Measurements from ENCODE around the gene ITGA2B. TPM values are rescaled to one million over a fixed set of nuclear protein-coding genes. Genes with fewer than 3 reads are reported as not detected.
"Not testable (repeated sequence)": the region's sequence is repeated elsewhere in the genome, so short reads cannot be mapped to it uniquely, and the experiment has no call there.

The ITGA2B gene
- total and polyA plus RNA-seq, 2 of the 13 experiments (the other 11 are each of a cell fraction or from before 2014, with no cell fraction given): 0.38 to 1.1 TPM

DNA sequence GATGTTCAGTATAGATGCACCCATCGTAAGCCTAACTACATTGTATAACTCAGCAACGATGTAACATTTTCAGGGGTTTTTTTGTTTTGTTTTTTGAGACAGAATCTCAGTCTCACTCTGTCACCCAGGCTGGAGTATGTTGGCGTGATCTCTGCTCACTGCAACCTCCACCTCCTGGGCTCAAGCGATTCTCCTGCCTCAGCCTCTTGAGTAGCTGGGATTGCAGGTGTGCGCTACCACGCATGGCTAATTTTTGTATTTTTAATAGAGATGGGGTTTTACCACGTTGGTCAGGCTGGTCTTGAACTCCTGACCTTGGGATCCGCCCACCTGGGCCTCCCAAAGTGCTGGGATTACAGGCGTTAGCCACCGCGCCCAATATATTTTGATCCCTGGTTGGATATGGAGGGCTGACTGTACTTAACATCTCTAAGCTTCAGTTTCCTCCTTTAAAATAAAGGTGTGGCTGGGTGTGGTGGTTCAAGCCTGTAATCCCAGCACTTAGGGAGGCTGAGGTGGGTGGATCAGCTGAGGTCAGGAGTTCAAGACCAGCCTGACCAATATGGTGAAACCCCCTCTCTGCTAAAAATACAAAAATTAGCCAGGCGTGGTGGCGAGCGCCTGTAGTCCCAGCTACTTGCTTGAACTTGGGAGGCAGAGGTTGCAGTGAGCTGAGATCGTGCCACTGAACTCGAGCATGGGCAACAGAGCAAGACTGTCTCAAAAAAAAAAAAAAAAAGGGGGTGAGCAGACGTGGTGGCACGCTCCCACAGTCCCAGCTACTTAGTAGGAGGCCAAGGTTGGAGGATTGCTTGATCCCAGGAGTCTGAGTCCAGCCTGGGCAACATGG, 42.0 kb downstream of the ITGA2B start:
- POLR2A ChIA-PET; intact Hi-C loops (cut with micrococcal nuclease; ENCODE audit: unreplicated experiment): not testable (repeated sequence)

DNA sequence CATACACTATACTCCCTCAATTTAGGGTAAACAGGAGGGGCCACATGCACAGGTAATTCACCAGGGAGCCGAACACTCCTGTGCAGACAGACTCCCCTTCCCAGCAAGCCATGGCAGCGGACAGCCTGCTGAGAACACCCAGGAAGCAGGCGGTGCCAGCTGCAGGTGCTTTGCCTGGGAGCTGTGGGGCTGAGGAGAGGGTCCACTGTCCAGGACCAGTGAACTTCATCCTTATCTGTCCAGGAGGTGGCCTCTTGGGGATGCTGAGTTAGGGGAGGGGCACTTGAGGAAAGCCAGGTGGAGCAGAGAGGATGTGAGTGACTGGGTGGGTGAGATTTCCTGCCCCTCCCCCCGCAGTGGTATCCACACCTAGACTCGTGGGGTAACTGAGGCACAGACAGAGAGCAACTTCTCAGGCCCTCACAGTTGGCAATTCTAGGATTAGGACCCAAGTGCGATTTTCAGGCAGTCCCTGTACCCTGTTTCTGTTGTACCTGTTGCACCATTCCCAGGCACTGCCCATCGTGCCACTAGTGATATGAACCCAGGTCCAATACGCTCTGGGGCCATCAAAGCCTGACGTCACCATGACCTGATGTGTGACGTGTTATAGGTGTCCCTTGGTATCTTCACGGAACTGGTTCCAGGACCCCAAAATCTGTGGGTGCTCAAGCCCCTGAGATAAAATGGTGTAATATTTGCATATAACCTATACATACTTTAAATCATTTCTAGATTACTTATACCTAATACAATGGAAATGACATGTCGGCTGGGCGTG, 43.2 kb downstream of the ITGA2B start:
- peaks cover 0 to 10% of the 10 kb centered on the region in 2 experiments; a peak in 1 of 5 replicates for H3K27me3 ChIP-seq (ENCODE audit: control insufficient read depth in 1 of 2, insufficient read depth in 2 of 2, low read length in 2 of 2)
- intact Hi-C loops (cut with micrococcal nuclease; ENCODE audit: unreplicated experiment): no loop called here
- peaks cover 0 to 13% of the 10 kb centered on the region in 2 experiments; a peak in 4 of 5 replicates for H3K36me3 ChIP-seq (replicated peaks in 1 of 2; ENCODE audit: control insufficient read depth in 1 of 2, insufficient read depth in 2 of 2, low read length in 2 of 2)
- H3K9me3 ChIP-seq (ENCODE audit: low read length): no peaks in the 10 kb centered on the region
- H3K4me2 ChIP-seq (ENCODE audit: low read depth, low read length): peak overlapping the region; percentile 96
- in situ Hi-C loops (cut with HindIII; ENCODE audit: extremely low pct_ligation_motif_present, low pct_unique_long_range_greater_than_20kb): no loop called here
- no peak overlapping the region; the same call in 1 of the 2 replicates for H3K9ac ChIP-seq (ENCODE audit: insufficient read depth, low read depth, low read length)
- ATAC-seq: no peak; the same call in 2 of the 3 replicates
- H4K20me1 ChIP-seq (ENCODE audit: insufficient read depth, low read length): no peaks in the 10 kb centered on the region
- H2AFZ ChIP-seq (ENCODE audit: low read length): no peak overlapping the region
- POLR2A ChIA-PET: interaction anchor here (0.7 to 2.9 kb wide), 19 partner anchors 10 to 235 kb away, joined by 3 to 24 read pairs (median 6); partner anchors contain the start of genes FAM171A2, HDAC5, SLC25A39 and TMUB2
- peaks cover 25% of the 10 kb centered on the region for H3K4me1 ChIP-seq (ENCODE audit: insufficient read depth, low read length)
- H3K4me3 ChIP-seq (replicated peaks in 1 of 3; ENCODE audit: insufficient read depth in 1 of 3, low read depth in 2 of 3, low read length in 3 of 3): peak overlapping the region; percentile 86 to 99 (median 95)
- H3K27ac ChIP-seq (ENCODE audit: extremely low read length, insufficient read depth, low read length): no peak overlapping the region
- BruUV-seq (replicated peaks): no TSS peak
- H3K79me2 ChIP-seq (ENCODE audit: insufficient read depth, low read length): peaks cover 4% of the 10 kb centered on the region
- WGBS (ENCODE audit: low lambda C conversion rate): 82% methylated on average over 12 of the region's 13 CpGs
- DNase-seq (ENCODE audit: low spot score): no peak
- CTCF ChIA-PET (ENCODE audit: low intra/inter-chr PET ratio, low total read pairs): interaction anchor here (1.6 to 2.2 kb wide), 2 partner anchors 15 to 143 kb away, joined by 5 to 6 read pairs; no protein-coding TSS in a partner anchor
- no peak for FAIRE-seq
- TF ChIP-seq, protein P1, sequence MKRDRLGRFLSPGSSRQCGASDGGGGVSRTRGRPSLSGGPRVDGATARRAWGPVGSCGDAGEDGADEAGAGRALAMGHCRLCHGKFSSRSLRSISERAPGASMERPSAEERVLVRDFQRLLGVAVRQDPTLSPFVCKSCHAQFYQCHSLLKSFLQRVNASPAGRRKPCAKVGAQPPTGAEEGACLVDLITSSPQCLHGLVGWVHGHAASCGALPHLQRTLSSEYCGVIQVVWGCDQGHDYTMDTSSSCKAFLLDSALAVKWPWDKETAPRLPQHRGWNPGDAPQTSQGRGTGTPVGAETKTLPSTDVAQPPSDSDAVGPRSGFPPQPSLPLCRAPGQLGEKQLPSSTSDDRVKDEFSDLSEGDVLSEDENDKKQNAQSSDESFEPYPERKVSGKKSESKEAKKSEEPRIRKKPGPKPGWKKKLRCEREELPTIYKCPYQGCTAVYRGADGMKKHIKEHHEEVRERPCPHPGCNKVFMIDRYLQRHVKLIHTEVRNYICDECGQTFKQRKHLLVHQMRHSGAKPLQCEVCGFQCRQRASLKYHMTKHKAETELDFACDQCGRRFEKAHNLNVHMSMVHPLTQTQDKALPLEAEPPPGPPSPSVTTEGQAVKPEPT (CRISPR knock-in tag; IDR thresholded peaks at IDR 0.05; ENCODE audit: low read depth): no peak
- 0 out of 2 replicates have a peak, but pooled peaks have one; percentile 10 for TF ChIP-seq CBX5 (CRISPR knock-in tag; IDR thresholded peaks at IDR 0.05; ENCODE audit: borderline replicate concordance)
- TF ChIP-seq ZNF546 (CRISPR knock-in tag; conservative IDR thresholded peaks at IDR 0.05): no peak
- TF ChIP-seq KDM5B (CRISPR knock-in tag; IDR thresholded peaks at IDR 0.05; ENCODE audit: borderline replicate concordance): no peak
- TF ChIP-seq TBX2 (CRISPR knock-in tag; IDR thresholded peaks at IDR 0.05; ENCODE audit: borderline replicate concordance): 0 out of 2 replicates have a peak, but pooled peaks have one; percentile 9

More for the DNA sequence above, 42.0 kb downstream of the ITGA2B start:
- H3K79me2 ChIP-seq (ENCODE audit: insufficient read depth, low read length); H2AFZ ChIP-seq (ENCODE audit: low read length); BruUV-seq (replicated peaks); H3K27ac ChIP-seq (ENCODE audit: extremely low read length, insufficient read depth, low read length); H3K4me3 ChIP-seq (replicated peaks in 1 of 3; ENCODE audit: insufficient read depth in 1 of 3, low read depth in 2 of 3, low read length in 3 of 3); H3K9me3 ChIP-seq (ENCODE audit: low read length); FAIRE-seq; ATAC-seq; H3K27me3 ChIP-seq (ENCODE audit: control insufficient read depth in 1 of 2, insufficient read depth in 2 of 2, low read length in 2 of 2); H4K20me1 ChIP-seq (ENCODE audit: insufficient read depth, low read length); H3K4me2 ChIP-seq (ENCODE audit: low read depth, low read length); H3K9ac ChIP-seq (ENCODE audit: insufficient read depth, low read depth, low read length); CTCF ChIA-PET (ENCODE audit: low intra/inter-chr PET ratio, low total read pairs); in situ Hi-C loops (cut with HindIII; ENCODE audit: extremely low pct_ligation_motif_present, low pct_unique_long_range_greater_than_20kb); DNase-seq (ENCODE audit: low spot score): not testable (repeated sequence)
- Histone ChIP-seq H3K4me1 (ENCODE audit: insufficient read depth, low read length) (peaks cover 25% of the 10 kb centered on the region), H3K36me3 (replicated peaks in 1 of 2; ENCODE audit: control insufficient read depth in 1 of 2, insufficient read depth in 2 of 2, low read length in 2 of 2) (peaks cover 6 to 23% of the 10 kb centered on the region in 2 experiments; a peak in 4 of 5 replicates)
- WGBS (ENCODE audit: low lambda C conversion rate): 90% methylated on average over 18 of the region's 18 CpGs
